ENCODE data around the gene EDIL3. TPM values are rescaled to one million over a fixed set of nuclear protein-coding genes. Genes with fewer than 3 reads are reported as not detected.
"Not testable (repeated sequence)": the region's sequence is repeated elsewhere in the genome, so short reads cannot be mapped to it uniquely, and the experiment has no call there.

Gene EDIL3
- total RNA-seq, 1 donor from 2014 or later: 14.1 TPM

DNA sequence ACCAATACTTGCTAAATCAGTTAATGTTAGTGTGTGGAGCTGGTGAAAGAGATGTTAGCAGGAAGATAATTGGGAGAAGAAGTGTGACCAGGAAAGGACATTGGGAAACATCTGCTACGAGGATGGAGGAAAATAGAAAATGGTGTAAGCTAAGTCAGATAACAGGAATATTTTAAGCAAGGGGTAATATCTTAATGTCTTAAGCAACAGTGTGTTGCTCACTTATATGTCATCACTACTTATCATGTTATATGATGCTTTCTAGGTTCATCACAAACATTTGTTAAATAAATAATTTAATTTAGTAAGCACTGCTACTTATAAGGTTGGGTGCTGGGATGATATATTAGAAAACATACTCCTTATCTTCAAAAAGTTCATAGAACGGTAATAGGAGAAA lies 326.1 kb downstream of the EDIL3 start:
- Histone ChIP-seq H3K27me3 (ENCODE audit: control insufficient read depth in 3 of 3, insufficient read depth in 3 of 3, low read length in 3 of 3) (no peaks in the 10 kb centered on the region), H3K9ac (ENCODE audit: low read depth in 1 of 3, low read length in 3 of 3) (no peak overlapping the region), H3K9me3 (ENCODE audit: control insufficient read depth in 3 of 3, low read length in 3 of 3) (no peaks in the 10 kb centered on the region), H3K36me3 (ENCODE audit: control insufficient read depth in 3 of 3, insufficient read depth in 3 of 3, low read length in 3 of 3) (no peaks in the 10 kb centered on the region), H3K4me1 (ENCODE audit: control insufficient read depth in 3 of 3, insufficient read depth in 3 of 3, low read length in 3 of 3) (no peaks in the 10 kb centered on the region), H3K27ac (ENCODE audit: low read depth, low read length) (no peak overlapping the region), H3K4me3 (ENCODE audit: low read length in 3 of 3) (no peak overlapping the region)

DNA sequence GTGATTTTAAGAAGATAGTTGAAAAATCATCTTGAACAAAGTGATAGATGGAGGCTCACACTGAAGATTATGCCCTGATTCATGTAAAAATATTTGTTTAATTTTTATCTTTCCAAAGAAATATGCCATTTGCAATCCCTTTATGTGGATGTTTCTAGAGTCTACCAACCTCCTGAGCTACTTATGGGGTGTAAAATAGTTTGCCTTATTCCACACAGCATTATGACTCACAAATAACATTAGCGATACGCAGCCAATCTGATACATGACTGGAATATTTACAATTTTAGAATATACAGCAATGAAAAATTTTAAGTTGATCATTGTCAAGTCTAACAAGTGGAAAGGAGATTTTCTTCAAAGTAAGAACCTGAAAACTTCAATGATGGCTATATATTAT lies 327.5 kb downstream of the EDIL3 start:
- H3K27ac ChIP-seq (ENCODE audit: low read depth, low read length): no peak overlapping the region
- H3K4me1 ChIP-seq (ENCODE audit: control insufficient read depth in 3 of 3, insufficient read depth in 3 of 3, low read length in 3 of 3): no peaks in the 10 kb centered on the region
- no peaks in the 10 kb centered on the region for H3K36me3 ChIP-seq (ENCODE audit: control insufficient read depth in 3 of 3, insufficient read depth in 3 of 3, low read length in 3 of 3)
- H3K9me3 ChIP-seq (ENCODE audit: control insufficient read depth in 3 of 3, low read length in 3 of 3): no peaks in the 10 kb centered on the region
- H3K27me3 ChIP-seq (ENCODE audit: control insufficient read depth in 3 of 3, insufficient read depth in 3 of 3, low read length in 3 of 3): no peaks in the 10 kb centered on the region
- H3K4me3 ChIP-seq (ENCODE audit: low read length in 3 of 3): no peak overlapping the region
- H3K9ac ChIP-seq (ENCODE audit: low read depth in 1 of 3, low read length in 3 of 3): no peak overlapping the region

GRCh38 chr5:84045964-84046363 lies 338.7 kb downstream of the EDIL3 start:
- H3K4me3 ChIP-seq (ENCODE audit: low read length in 3 of 3): no peak overlapping the region
- H3K4me1 ChIP-seq (ENCODE audit: control insufficient read depth in 3 of 3, insufficient read depth in 3 of 3, low read length in 3 of 3): no peaks in the 10 kb centered on the region
- no peaks in the 10 kb centered on the region for H3K36me3 ChIP-seq (ENCODE audit: control insufficient read depth in 3 of 3, insufficient read depth in 3 of 3, low read length in 3 of 3)
- no peaks in the 10 kb centered on the region for H3K9me3 ChIP-seq (ENCODE audit: control insufficient read depth in 3 of 3, low read length in 3 of 3)
- H3K27me3 ChIP-seq (ENCODE audit: control insufficient read depth in 3 of 3, insufficient read depth in 3 of 3, low read length in 3 of 3): no peaks in the 10 kb centered on the region
- no peak overlapping the region for H3K9ac ChIP-seq (ENCODE audit: low read depth in 1 of 3, low read length in 3 of 3)
- H3K27ac ChIP-seq (ENCODE audit: low read depth, low read length): no peak overlapping the region

DNA sequence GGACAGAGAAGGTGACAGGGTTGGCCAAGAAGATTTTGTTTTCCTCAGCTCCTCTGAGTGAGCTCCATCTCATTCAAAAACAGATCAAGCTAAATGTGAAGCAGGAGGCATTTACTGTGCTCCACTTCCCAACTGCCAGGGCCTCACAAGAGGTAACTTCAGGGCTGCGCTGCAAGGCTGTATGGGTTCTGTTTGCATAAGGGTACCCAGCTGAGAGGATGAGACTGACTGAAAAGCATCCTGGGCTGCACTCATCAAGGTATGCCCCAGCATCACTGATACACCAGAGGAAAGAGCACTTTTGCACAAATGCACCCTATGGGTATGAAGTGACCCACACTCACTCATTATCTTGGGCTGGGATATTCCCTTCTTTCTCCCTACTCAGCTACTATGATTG lies 347.8 kb downstream of the EDIL3 start:
- Histone ChIP-seq H3K9me3 (ENCODE audit: control insufficient read depth in 3 of 3, low read length in 3 of 3) (no peaks in the 10 kb centered on the region), H3K27ac (ENCODE audit: low read depth, low read length) (no peak overlapping the region), H3K9ac (ENCODE audit: low read depth in 1 of 3, low read length in 3 of 3) (no peak overlapping the region), H3K36me3 (ENCODE audit: control insufficient read depth in 3 of 3, insufficient read depth in 3 of 3, low read length in 3 of 3) (no peaks in the 10 kb centered on the region), H3K27me3 (ENCODE audit: control insufficient read depth in 3 of 3, insufficient read depth in 3 of 3, low read length in 3 of 3) (no peaks in the 10 kb centered on the region), H3K4me1 (ENCODE audit: control insufficient read depth in 3 of 3, insufficient read depth in 3 of 3, low read length in 3 of 3) (no peaks in the 10 kb centered on the region), H3K4me3 (ENCODE audit: low read length in 3 of 3) (no peak overlapping the region)

DNA sequence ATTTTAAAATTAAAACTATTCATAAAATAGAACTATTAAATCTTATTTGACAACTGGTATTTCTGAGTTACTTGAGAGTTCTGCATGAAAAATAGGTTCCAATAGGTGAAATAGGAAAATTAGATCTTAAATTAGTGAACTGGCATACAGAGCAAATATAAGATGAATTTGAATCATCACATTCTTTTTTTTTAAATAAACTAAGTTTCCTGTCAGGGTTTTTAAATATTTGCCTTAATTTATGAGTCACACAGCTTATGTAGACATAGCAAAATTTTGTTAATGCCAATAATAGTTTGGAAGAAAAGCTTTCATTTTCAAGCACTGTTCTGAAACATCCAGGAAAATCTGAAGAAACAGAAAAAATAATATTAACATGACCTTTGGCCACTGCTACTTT lies 352.4 kb downstream of the EDIL3 start:
- Histone ChIP-seq H3K9ac (ENCODE audit: low read depth in 1 of 3, low read length in 3 of 3) (no peak overlapping the region), H3K27ac (ENCODE audit: low read depth, low read length) (no peak overlapping the region), H3K9me3 (ENCODE audit: control insufficient read depth in 3 of 3, low read length in 3 of 3) (no peaks in the 10 kb centered on the region), H3K4me1 (ENCODE audit: control insufficient read depth in 3 of 3, insufficient read depth in 3 of 3, low read length in 3 of 3) (no peaks in the 10 kb centered on the region), H3K27me3 (ENCODE audit: control insufficient read depth in 3 of 3, insufficient read depth in 3 of 3, low read length in 3 of 3) (no peaks in the 10 kb centered on the region), H3K36me3 (ENCODE audit: control insufficient read depth in 3 of 3, insufficient read depth in 3 of 3, low read length in 3 of 3) (no peaks in the 10 kb centered on the region), H3K4me3 (ENCODE audit: low read length in 3 of 3) (no peak overlapping the region)

DNA sequence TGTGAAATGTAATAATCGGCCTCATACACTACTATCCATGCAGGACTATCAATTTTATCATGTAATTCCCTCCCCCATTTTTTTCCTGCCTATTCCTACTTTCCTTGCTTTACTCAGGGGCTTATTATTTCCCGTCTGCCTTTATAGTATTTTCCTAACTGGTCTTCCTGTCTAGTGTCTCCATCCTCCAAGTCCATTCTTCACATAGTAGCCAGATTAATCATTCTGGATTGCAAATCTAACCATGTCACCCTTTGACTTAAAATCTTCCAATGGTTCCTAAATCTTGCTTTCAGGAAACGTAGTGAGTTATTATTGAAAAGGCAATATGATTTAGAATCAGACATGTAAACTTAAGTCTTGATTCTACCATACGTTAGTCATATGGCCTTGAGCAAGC lies 356.6 kb downstream of the EDIL3 start:
- Histone ChIP-seq H3K27ac (ENCODE audit: low read depth, low read length) (no peak overlapping the region), H3K9ac (ENCODE audit: low read depth in 1 of 3, low read length in 3 of 3) (no peak overlapping the region), H3K4me3 (ENCODE audit: low read length in 3 of 3) (no peak overlapping the region), H3K9me3 (ENCODE audit: control insufficient read depth in 3 of 3, low read length in 3 of 3) (no peaks in the 10 kb centered on the region), H3K36me3 (ENCODE audit: control insufficient read depth in 3 of 3, insufficient read depth in 3 of 3, low read length in 3 of 3) (no peaks in the 10 kb centered on the region), H3K27me3 (ENCODE audit: control insufficient read depth in 3 of 3, insufficient read depth in 3 of 3, low read length in 3 of 3) (no peaks in the 10 kb centered on the region), H3K4me1 (ENCODE audit: control insufficient read depth in 3 of 3, insufficient read depth in 3 of 3, low read length in 3 of 3) (no peaks in the 10 kb centered on the region)

- H3K9me3 ChIP-seq (ENCODE audit: control insufficient read depth in 3 of 3, low read length in 3 of 3); H3K27ac ChIP-seq (ENCODE audit: low read depth, low read length); H3K36me3 ChIP-seq (ENCODE audit: control insufficient read depth in 3 of 3, insufficient read depth in 3 of 3, low read length in 3 of 3); H3K4me3 ChIP-seq (ENCODE audit: low read length in 3 of 3); H3K27me3 ChIP-seq (ENCODE audit: control insufficient read depth in 3 of 3, insufficient read depth in 3 of 3, low read length in 3 of 3); H3K9ac ChIP-seq (ENCODE audit: low read depth in 1 of 3, low read length in 3 of 3); H3K4me1 ChIP-seq (ENCODE audit: control insufficient read depth in 3 of 3, insufficient read depth in 3 of 3, low read length in 3 of 3): not testable (repeated sequence)
Observed at GRCh38 chr5:84018521-84018920, 366.2 kb downstream of the EDIL3 start.

- Histone ChIP-seq H3K27ac (ENCODE audit: low read depth, low read length) (no peak overlapping the region), H3K27me3 (ENCODE audit: control insufficient read depth in 3 of 3, insufficient read depth in 3 of 3, low read length in 3 of 3) (no peaks in the 10 kb centered on the region), H3K4me1 (ENCODE audit: control insufficient read depth in 3 of 3, insufficient read depth in 3 of 3, low read length in 3 of 3) (no peaks in the 10 kb centered on the region), H3K36me3 (ENCODE audit: control insufficient read depth in 3 of 3, insufficient read depth in 3 of 3, low read length in 3 of 3) (no peaks in the 10 kb centered on the region), H3K4me3 (ENCODE audit: low read length in 3 of 3) (no peak overlapping the region), H3K9ac (ENCODE audit: low read depth in 1 of 3, low read length in 3 of 3) (no peak overlapping the region), H3K9me3 (ENCODE audit: control insufficient read depth in 3 of 3, low read length in 3 of 3) (no peaks in the 10 kb centered on the region)
Observed at GRCh38 chr5:84017523-84018172, 367.0 kb downstream of the EDIL3 start.

DNA sequence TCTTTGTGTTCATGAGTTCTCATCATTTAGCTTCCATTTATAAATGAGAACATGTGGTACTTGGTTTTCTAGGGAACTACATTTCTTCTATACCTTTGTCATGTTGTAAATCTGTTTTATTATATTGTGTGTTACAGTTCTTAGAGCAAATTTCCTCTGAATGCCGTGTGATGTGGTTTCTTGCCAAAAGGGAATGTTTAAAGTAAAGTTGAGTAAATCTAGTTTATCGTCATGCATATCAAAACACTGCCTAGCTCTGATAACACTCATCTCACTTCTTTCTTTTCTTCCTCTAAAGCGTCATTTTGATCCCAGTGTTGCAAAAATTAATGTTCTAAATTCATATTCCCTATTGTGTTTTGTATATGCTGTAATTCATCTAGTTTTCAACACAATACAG lies 368.6 kb downstream of the EDIL3 start:
- H3K9me3 ChIP-seq (ENCODE audit: control insufficient read depth in 3 of 3, low read length in 3 of 3): no peaks in the 10 kb centered on the region

GRCh38 chr5:84014966-84015365 lies 369.7 kb downstream of the EDIL3 start:
- Histone ChIP-seq H3K36me3 (ENCODE audit: control insufficient read depth in 3 of 3, insufficient read depth in 3 of 3, low read length in 3 of 3) (no peaks in the 10 kb centered on the region), H3K27ac (ENCODE audit: low read depth, low read length) (no peak overlapping the region), H3K9ac (ENCODE audit: low read depth in 1 of 3, low read length in 3 of 3) (no peak overlapping the region), H3K9me3 (ENCODE audit: control insufficient read depth in 3 of 3, low read length in 3 of 3) (no peaks in the 10 kb centered on the region), H3K27me3 (ENCODE audit: control insufficient read depth in 3 of 3, insufficient read depth in 3 of 3, low read length in 3 of 3) (no peaks in the 10 kb centered on the region), H3K4me1 (ENCODE audit: control insufficient read depth in 3 of 3, insufficient read depth in 3 of 3, low read length in 3 of 3) (no peaks in the 10 kb centered on the region), H3K4me3 (ENCODE audit: low read length in 3 of 3) (no peak overlapping the region)

More for the DNA sequence above, 368.6 kb downstream of the EDIL3 start:
- H3K9ac ChIP-seq (ENCODE audit: low read depth in 1 of 3, low read length in 3 of 3): no peak overlapping the region
- H3K4me3 ChIP-seq (ENCODE audit: low read length in 3 of 3): no peak overlapping the region
- no peaks in the 10 kb centered on the region for H3K4me1 ChIP-seq (ENCODE audit: control insufficient read depth in 3 of 3, insufficient read depth in 3 of 3, low read length in 3 of 3)
- H3K27me3 ChIP-seq (ENCODE audit: control insufficient read depth in 3 of 3, insufficient read depth in 3 of 3, low read length in 3 of 3): no peaks in the 10 kb centered on the region
- H3K27ac ChIP-seq (ENCODE audit: low read depth, low read length): no peak overlapping the region
- no peaks in the 10 kb centered on the region for H3K36me3 ChIP-seq (ENCODE audit: control insufficient read depth in 3 of 3, insufficient read depth in 3 of 3, low read length in 3 of 3)

DNA sequence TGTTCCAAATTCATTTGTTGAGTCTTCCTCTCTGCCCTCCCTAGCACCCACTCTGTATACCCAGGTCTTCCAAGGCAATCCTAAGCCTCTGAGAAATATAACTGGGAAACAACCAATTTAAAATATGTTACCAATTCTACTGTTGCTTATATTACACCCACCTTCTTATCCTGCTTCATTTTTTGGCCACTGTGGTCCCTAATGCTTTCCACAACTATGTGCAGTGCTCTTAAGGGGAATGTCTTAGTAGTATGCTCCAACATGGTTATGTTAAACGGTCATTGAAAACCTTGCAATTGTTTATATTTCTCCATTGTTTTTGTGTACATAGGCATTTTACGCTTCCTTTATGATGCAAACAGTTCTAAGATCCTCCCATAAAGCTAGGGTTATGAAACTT lies 390.9 kb downstream of the EDIL3 start:
- no peaks in the 10 kb centered on the region for H3K4me1 ChIP-seq (ENCODE audit: control insufficient read depth in 3 of 3, insufficient read depth in 3 of 3, low read length in 3 of 3)

More for the DNA sequence above, 390.9 kb downstream of the EDIL3 start:
- H3K4me3 ChIP-seq (ENCODE audit: low read length in 3 of 3): no peak overlapping the region
- H3K9ac ChIP-seq (ENCODE audit: low read depth in 1 of 3, low read length in 3 of 3): no peak overlapping the region
- H3K36me3 ChIP-seq (ENCODE audit: control insufficient read depth in 3 of 3, insufficient read depth in 3 of 3, low read length in 3 of 3): no peaks in the 10 kb centered on the region
- no peak overlapping the region for H3K27ac ChIP-seq (ENCODE audit: low read depth, low read length)
- H3K27me3 ChIP-seq (ENCODE audit: control insufficient read depth in 3 of 3, insufficient read depth in 3 of 3, low read length in 3 of 3): no peaks in the 10 kb centered on the region
- no peaks in the 10 kb centered on the region for H3K9me3 ChIP-seq (ENCODE audit: control insufficient read depth in 3 of 3, low read length in 3 of 3)

All from skeletal muscle tissue (tissue), 4 donors.